SK-N-SH (cell line): Measurements from ENCODE around the gene SEZ6L.

Source experiments
- CTCF ChIP-seq: fragments of 200-600 bp; sonication (generic); IDR thresholded peaks from 2 replicates; pipeline ENCODE4 v1.6.1; 2017; ENCODE audit warnings: antibody characterized with exemption, mild to moderate bottlenecking, moderate library complexity
- EP300 ChIP-seq, 2 experiments: IDR thresholded peaks; 2 replicates each; pipeline versions ENCODE4 v1.4.0 to v1.6.1; 2012; ENCODE audit warnings: borderline replicate concordance in 1 of 2, low read depth in 1 of 2, low read length in 1 of 2
- FOXJ3 ChIP-seq: sonication (generic); formaldehyde crosslinking; IDR thresholded peaks from 2 replicates; pipeline ENCODE4 v1.5.1; 2020; ENCODE audit warnings: mild to moderate bottlenecking, missing genetic modification reagents
- IRF3 ChIP-seq: fragments of 150-350 bp; IDR thresholded peaks from 2 replicates; pipeline ENCODE4 v1.6.1; 2016; ENCODE audit warnings: mild to moderate bottlenecking, low read depth, low read length
- NFIC ChIP-seq: IDR thresholded peaks from 2 replicates; pipeline ENCODE4 v1.4.0; 2012; ENCODE audit warnings: borderline replicate concordance
- POLR2AphosphoS5 ChIP-seq: IDR thresholded peaks from 2 replicates; pipeline ENCODE4 v1.6.1; 2012; ENCODE audit warnings: low read depth, low read length
- RCOR1 ChIP-seq: fragments of 150-350 bp; IDR thresholded peaks from 2 replicates; pipeline ENCODE4 v1.6.1; 2017; ENCODE audit warnings: antibody characterized with exemption, low read length
- USF2 ChIP-seq: fragments of 150-350 bp; IDR thresholded peaks from 2 replicates; pipeline ENCODE4 v1.6.1; 2017; ENCODE audit warnings: antibody characterized with exemption, low read length, low read depth, borderline replicate concordance

- TF ChIP-seq CTCF: no peak
- no peak for TF ChIP-seq RCOR1
- no peak for TF ChIP-seq NFIC
- no peak for TF ChIP-seq IRF3
- no peak for TF ChIP-seq EP300 (IDR thresholded peaks at IDR 0.05; ENCODE audit: borderline replicate concordance in 1 of 2, low read depth in 1 of 2, low read length in 1 of 2)
- no peak for TF ChIP-seq POLR2AphosphoS5
- TF ChIP-seq FOXJ3 (CRISPR knock-in tag): no peak
- TF ChIP-seq USF2: no peak
Observed at GRCh38 chr22:26416256-26416655, 247.0 kb downstream of the SEZ6L start.
